ENCODE measurements around the gene SEZ6L. TPM values are rescaled to one million over a fixed set of nuclear protein-coding genes. Genes with fewer than 3 reads are reported as not detected.

SEZ6L gene
- total RNA-seq, 4 donors from 2014 or later, result under 0.01 TPM; not detected in 3

DNA sequence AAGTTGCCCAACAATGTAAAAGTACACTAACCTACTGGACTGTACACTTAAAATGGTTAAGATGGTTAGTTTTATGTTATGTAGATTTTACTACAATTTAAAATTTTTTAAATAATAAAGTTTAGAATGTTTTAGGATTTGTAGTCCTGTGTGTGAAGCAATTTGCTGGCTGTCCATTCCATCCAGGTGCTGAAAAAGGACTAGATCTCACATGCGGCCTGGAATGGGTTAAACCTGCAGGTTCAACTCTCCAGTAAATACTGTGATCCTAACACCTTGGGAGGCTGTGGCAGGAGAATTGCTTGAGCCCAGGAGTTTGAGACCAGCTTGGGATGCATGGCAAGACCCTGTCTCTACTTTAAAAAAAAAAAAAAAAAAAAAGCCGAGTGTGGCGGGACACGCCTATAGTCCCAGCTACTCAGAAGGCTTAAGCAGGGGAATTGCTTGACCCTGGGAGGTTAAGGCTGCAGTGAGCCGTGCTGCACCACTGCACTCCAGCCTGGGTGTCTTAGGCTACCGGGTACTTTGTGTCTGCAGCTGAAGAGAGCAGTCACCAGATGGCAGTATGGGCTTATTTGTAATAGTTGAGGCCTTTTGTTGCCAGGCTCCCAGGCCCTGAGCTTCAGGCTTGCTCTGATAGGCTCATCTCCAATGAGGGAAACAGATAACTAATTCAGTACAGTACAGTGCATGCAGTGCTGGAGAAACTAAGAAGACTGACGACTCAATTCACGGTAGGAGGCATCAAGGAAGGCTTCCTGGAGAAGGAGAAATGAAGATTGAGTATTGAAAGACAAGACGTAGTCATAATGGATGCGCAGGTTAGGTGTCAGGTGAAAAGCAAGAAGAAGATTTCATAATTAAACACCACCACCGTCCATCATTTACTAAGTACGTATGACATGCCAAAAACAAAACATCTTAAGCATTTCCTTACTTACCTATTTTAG, 195.1 kb downstream of the SEZ6L start:
- no peak overlapping the region for H3K4me3 ChIP-seq
- DNase-seq, result peak; percentile 4
- no peaks in the 10 kb centered on the region for H3K9me3 ChIP-seq
- H3K36me3 ChIP-seq, result no peaks in the 10 kb centered on the region
- no peak for TF ChIP-seq POLR2A (IDR thresholded peaks at IDR 0.05)
- TF ChIP-seq, protein P1, sequence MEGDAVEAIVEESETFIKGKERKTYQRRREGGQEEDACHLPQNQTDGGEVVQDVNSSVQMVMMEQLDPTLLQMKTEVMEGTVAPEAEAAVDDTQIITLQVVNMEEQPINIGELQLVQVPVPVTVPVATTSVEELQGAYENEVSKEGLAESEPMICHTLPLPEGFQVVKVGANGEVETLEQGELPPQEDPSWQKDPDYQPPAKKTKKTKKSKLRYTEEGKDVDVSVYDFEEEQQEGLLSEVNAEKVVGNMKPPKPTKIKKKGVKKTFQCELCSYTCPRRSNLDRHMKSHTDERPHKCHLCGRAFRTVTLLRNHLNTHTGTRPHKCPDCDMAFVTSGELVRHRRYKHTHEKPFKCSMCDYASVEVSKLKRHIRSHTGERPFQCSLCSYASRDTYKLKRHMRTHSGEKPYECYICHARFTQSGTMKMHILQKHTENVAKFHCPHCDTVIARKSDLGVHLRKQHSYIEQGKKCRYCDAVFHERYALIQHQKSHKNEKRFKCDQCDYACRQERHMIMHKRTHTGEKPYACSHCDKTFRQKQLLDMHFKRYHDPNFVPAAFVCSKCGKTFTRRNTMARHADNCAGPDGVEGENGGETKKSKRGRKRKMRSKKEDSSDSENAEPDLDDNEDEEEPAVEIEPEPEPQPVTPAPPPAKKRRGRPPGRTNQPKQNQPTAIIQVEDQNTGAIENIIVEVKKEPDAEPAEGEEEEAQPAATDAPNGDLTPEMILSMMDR (IDR thresholded peaks at IDR 0.05), result peak; percentile 34 to 68 (median 47)
- 34 to 51% methylated on average over 9 to 12 of the region's 12 CpGs for whole genome bisulfite sequencing, 2 donors
- peaks cover 0 to 60% (median 0%) of the 10 kb centered on the region in 4 donors for H3K27me3 ChIP-seq
- H3K4me1 ChIP-seq, result peaks cover 0 to 11% (median 0%) of the 10 kb centered on the region in 3 donors
- intact Hi-C loops (cut with DNase I), result no loop called here
- H3K27ac ChIP-seq, result no peak overlapping the region

DNA sequence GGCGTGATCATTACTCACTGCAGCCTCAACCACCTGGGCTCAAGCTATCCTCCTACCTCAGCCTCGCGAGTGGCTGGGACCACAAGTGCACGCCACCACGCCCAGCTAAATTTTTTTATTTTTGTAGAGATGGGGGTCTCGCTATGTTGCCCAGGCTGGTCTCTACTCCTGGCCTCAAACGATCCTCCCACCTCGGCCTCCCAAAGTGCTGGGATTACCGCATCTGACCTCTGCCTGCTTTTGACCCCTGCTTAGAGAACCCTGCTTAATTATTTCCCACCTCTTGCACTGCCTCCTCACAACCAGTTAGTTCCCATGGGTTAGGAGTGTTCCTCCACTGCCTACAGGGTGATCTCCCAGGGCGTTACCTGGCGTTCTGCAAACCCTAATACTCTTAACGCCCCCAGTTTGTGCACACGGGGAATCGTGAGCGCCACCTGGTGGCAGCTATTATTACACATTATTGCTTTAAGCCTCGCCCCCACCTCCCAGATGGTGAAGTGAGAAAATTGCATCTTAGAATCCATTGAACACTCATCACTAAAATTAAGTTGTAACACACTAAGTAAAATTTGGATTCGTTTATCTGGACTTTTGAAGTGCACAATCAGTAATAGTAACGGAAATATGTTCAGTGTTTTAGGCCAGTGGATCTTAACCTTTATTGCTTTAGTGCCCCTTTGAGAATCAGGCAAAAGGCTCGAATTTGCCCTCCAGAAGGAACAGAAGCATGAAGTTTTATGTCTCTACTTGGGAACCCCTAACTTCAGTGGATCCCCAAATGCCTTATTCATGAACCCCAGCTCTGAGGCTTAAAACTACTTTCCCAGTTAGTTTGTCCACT, 198.4 kb downstream of the SEZ6L start:
- Histone ChIP-seq H3K4me1 (no peaks in the 10 kb centered on the region), H3K4me3 (no peak overlapping the region), H3K27me3 (peaks cover 0 to 67% (median 0%) of the 10 kb centered on the region in 4 donors), H3K27ac (no peak overlapping the region), H3K36me3 (no peaks in the 10 kb centered on the region), H3K9me3 (no peaks in the 10 kb centered on the region)
- DNase-seq, result no peak
- WGBS, 2 donors, result 42% methylated on average over 19 of the region's 19 CpGs
- intact Hi-C loops (cut with DNase I), result no loop called here
- TF ChIP-seq POLR2A (IDR thresholded peaks at IDR 0.05), result no peak
- TF ChIP-seq, protein P1 (IDR thresholded peaks at IDR 0.05), result peak; percentile 43 to 68 (median 60)

DNA sequence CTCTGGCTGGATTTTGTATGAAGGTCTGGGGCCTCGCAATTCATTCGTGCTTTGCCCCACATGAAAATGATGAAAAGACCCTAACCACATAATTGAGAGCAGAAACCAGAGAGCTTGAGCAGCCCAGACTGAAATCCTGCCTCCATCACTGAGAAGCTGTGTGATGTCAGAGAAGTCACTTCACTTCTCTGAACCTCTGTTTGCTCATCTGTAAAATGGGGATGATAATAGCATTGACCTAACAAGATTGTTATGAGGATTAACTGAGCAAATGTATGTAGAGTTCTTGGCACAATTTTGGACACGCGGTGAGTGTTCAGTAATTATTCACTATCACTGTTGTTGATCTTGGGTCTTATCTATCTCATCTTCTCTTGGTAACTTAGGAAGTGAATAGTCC, 203.6 kb downstream of the SEZ6L start:
- peaks cover 0 to 97% (median 0%) of the 10 kb centered on the region in 4 donors for H3K27me3 ChIP-seq
- H3K36me3 ChIP-seq, result no peaks in the 10 kb centered on the region
- H3K9me3 ChIP-seq, result no peaks in the 10 kb centered on the region
- TF ChIP-seq POLR2A (IDR thresholded peaks at IDR 0.05), result no peak
- TF ChIP-seq, protein P1 (IDR thresholded peaks at IDR 0.05), result no peak
- no peak for DNase-seq
- H3K4me3 ChIP-seq, result no peak overlapping the region
- intact Hi-C loops (cut with DNase I), result no loop called here
- H3K27ac ChIP-seq, result no peak overlapping the region
- H3K4me1 ChIP-seq, result no peaks in the 10 kb centered on the region
- 76 to 85% methylated on average over 4 of the region's 4 CpGs for WGBS, 2 donors

DNA sequence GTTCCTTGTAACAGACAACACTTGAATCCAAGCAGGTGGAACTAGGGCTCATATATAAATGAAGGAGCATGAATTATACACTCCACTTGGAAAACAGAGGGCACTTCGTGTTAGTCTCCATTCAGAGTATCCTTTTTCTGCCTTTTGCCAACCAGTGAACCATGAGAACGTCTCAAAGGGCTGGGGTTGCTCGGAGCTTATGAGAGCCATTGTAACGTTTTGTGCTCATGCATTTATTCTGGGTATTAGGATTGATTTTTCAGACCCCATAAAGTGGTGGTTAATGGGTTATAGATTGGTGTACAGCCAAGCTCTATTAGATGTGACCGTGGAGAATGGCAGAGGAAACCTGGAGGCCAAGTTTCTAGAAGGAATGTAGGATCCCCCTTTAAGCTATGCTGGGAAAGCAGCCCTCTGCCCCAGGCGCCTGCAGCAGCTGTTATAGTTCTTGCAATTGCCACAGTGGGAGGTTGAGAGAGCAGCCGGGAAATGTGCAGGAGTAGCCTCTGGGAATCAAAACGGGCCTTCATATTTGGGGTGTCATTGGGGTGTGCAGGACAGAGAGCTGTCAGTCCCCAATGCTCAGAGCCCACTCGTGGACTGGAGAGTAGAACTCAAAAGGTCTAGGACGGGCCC, 205.2 kb downstream of the SEZ6L start:
- peaks cover 0 to 97% (median 0%) of the 10 kb centered on the region in 4 donors for H3K27me3 ChIP-seq
- WGBS, 2 donors, result 36 to 52% methylated on average over 8 to 10 of the region's 10 CpGs
- H3K36me3 ChIP-seq, result no peaks in the 10 kb centered on the region
- no peak for TF ChIP-seq POLR2A (IDR thresholded peaks at IDR 0.05)
- TF ChIP-seq, protein P1 (IDR thresholded peaks at IDR 0.05), result no peak
- DNase-seq, result no peak
- H3K4me3 ChIP-seq, result no peak overlapping the region
- intact Hi-C loops (cut with DNase I), result no loop called here
- no peaks in the 10 kb centered on the region for H3K9me3 ChIP-seq
- H3K4me1 ChIP-seq, result no peaks in the 10 kb centered on the region
- H3K27ac ChIP-seq, result no peak overlapping the region
